Measurements from ENCODE around the gene HMBS.
"Not testable (repeated sequence)": the region's sequence is repeated elsewhere in the genome, so short reads cannot be mapped to it uniquely, and the experiment has no call there.

HMBS gene

GRCh38 chr11:119084663-119085436 lies at the start of gene HMBS:
TSS of gene HMBS (plus strand) at chr11:119084881. CDS start at chr11:119085034, 153 bp downstream.
- Mint-ChIP-seq H3K4me1 (peaks cover 43% of the 10 kb centered on the region), H3K4me3 (peak within 1 kb of the TSS; percentile 95 to 96), H3K27me3 (no peaks in the 10 kb centered on the region), H3K27ac (peak within 1 kb of the TSS; percentile 93 to 98), H3K9me3 (no peaks in the 10 kb centered on the region)
- DNase-seq = peak; percentile 90 to 92
- ATAC-seq = peak; percentile 95

GRCh38 chr11:119038884-119039283 lies 45.8 kb upstream of the HMBS start:
- H3K27ac Mint-ChIP-seq = no peak overlapping the region
- H3K4me1 Mint-ChIP-seq = peaks cover 9% of the 10 kb centered on the region
- DNase-seq = no peak
- H3K27me3 Mint-ChIP-seq = no peaks in the 10 kb centered on the region
- ATAC-seq = no peak
- no peaks in the 10 kb centered on the region for H3K9me3 Mint-ChIP-seq
- no peak overlapping the region for H3K4me3 Mint-ChIP-seq

- not testable (repeated sequence) for H3K27me3 Mint-ChIP-seq, H3K27ac Mint-ChIP-seq, DNase-seq, H3K4me1 Mint-ChIP-seq, ATAC-seq, H3K9me3 Mint-ChIP-seq, H3K4me3 Mint-ChIP-seq
Measured at GRCh38 chr11:119039471-119039870, 45.2 kb upstream of the HMBS start.

- no peak for DNase-seq
- peak; percentile 69 for ATAC-seq
- Mint-ChIP-seq H3K27me3 (no peaks in the 10 kb centered on the region), H3K4me3 (no peak overlapping the region), H3K4me1 (peaks cover 9% of the 10 kb centered on the region), H3K27ac (no peak overlapping the region), H3K9me3 (no peaks in the 10 kb centered on the region)
Measured at GRCh38 chr11:119041821-119042514, 42.7 kb upstream of the HMBS start.

- no peak overlapping the region for H3K4me3 Mint-ChIP-seq
Measured at GRCh38 chr11:119042927-119043326, 41.8 kb upstream of the HMBS start.

DNA sequence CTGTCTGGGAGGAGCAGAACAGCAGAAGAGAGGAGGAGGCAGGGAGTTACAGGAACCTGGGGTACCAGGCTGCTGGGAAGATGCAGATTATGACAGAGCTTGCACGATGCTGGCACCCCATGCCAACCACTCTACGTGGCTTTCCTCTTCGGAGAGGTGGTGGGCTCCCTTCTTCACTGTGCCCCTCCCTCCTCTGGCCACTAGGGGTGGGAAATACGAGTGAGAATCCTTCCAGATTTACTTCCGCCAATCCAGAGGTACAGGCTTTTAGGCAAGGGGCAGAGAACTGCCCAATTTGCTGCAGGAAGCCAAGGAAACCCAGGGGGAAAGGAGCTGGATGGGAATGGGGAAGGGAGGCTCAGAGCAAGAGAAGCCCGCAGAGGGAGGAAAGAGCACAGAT lies 40.0 kb upstream of the HMBS start:
- H3K27me3 Mint-ChIP-seq = no peaks in the 10 kb centered on the region
- DNase-seq (no peak), ATAC-seq (no peak)
- H3K4me3 Mint-ChIP-seq = no peak overlapping the region
- no peaks in the 10 kb centered on the region for H3K9me3 Mint-ChIP-seq
- H3K27ac Mint-ChIP-seq = no peak overlapping the region
- peaks cover 9% of the 10 kb centered on the region for H3K4me1 Mint-ChIP-seq

More at GRCh38 chr11:119042927-119043326, 41.8 kb upstream of the HMBS start:
- no peak for ATAC-seq
- Mint-ChIP-seq H3K9me3 (no peaks in the 10 kb centered on the region), H3K4me1 (peaks cover 9% of the 10 kb centered on the region), H3K27me3 (no peaks in the 10 kb centered on the region), H3K27ac (no peak overlapping the region)
- no peak for DNase-seq

- H3K4me3 Mint-ChIP-seq = no peak overlapping the region
- no peaks in the 10 kb centered on the region for H3K27me3 Mint-ChIP-seq
- DNase-seq (no peak), ATAC-seq (no peak)
- peaks cover 13% of the 10 kb centered on the region for H3K4me1 Mint-ChIP-seq
- peak overlapping the region in 1 of 2 donors; percentile 54 for H3K27ac Mint-ChIP-seq
- no peaks in the 10 kb centered on the region for H3K9me3 Mint-ChIP-seq
Measured at GRCh38 chr11:119046489-119046888, 38.2 kb upstream of the HMBS start.

GRCh38 chr11:119047205-119047604 lies 37.5 kb upstream of the HMBS start:
- DNase-seq (no peak), ATAC-seq (no peak)
- Mint-ChIP-seq H3K27ac (no peak overlapping the region), H3K4me1 (peaks cover 13% of the 10 kb centered on the region), H3K9me3 (no peaks in the 10 kb centered on the region), H3K27me3 (no peaks in the 10 kb centered on the region), H3K4me3 (no peak overlapping the region)

- peak overlapping the region in 1 of 2 donors; percentile 12 for H3K27ac Mint-ChIP-seq
- no peaks in the 10 kb centered on the region for H3K27me3 Mint-ChIP-seq
- no peak for DNase-seq
- ATAC-seq = no peak
- H3K4me3 Mint-ChIP-seq = no peak overlapping the region
- H3K4me1 Mint-ChIP-seq = peaks cover 24% of the 10 kb centered on the region
- no peaks in the 10 kb centered on the region for H3K9me3 Mint-ChIP-seq
Measured at GRCh38 chr11:119048644-119049043, 36.0 kb upstream of the HMBS start.

GRCh38 chr11:119049081-119049480 lies 35.6 kb upstream of the HMBS start:
- peaks cover 29% of the 10 kb centered on the region for H3K4me1 Mint-ChIP-seq
- ATAC-seq (no peak), DNase-seq (no peak)
- H3K4me3 Mint-ChIP-seq = no peak overlapping the region
- H3K27ac Mint-ChIP-seq = peak overlapping the region; percentile 6 to 12
- H3K27me3 Mint-ChIP-seq = no peaks in the 10 kb centered on the region
- H3K9me3 Mint-ChIP-seq = no peaks in the 10 kb centered on the region

DNA sequence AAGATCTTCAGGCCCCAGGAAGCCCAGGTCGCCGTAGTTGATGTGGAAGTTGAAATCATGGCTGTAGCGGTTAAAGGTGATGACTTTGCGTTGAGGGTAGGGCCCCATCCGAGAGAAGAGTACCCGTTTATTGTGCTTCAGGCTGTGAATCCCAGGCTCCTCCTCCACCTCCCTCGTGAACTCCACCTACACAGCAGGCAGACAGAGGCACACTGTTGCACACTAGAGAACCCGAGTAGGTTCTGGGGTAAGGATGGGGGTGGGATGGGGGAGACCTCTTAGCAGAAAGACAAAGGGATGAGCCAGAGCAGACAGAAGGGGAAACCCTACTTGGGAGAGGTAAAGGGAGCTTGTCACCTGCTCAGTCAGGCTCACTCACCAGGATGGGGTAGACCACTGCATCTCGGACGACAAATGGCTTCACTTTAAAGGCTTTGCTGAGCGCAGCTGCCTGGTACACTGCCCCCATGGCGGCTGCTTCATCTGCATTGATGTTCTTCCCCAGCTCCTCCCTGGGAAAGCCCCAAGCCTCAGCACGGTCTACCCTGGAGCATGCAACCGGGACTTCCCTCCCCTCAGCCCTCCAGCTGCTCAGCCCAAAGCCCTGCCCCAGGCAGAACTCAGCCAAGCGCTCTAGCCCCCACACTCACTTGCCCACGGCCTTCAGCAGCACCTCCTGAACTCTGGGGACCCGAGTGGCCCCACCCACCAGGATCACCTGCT lies 33.1 kb upstream of the HMBS start:
- Mint-ChIP-seq H3K27ac (peak overlapping the region; percentile 54 to 57), H3K4me1 (peaks cover 52% of the 10 kb centered on the region), H3K9me3 (no peaks in the 10 kb centered on the region), H3K27me3 (no peaks in the 10 kb centered on the region), H3K4me3 (peak overlapping the region in 1 of 2 donors; percentile 3)
- no peak for DNase-seq
- peak; percentile 44 for ATAC-seq

DNA sequence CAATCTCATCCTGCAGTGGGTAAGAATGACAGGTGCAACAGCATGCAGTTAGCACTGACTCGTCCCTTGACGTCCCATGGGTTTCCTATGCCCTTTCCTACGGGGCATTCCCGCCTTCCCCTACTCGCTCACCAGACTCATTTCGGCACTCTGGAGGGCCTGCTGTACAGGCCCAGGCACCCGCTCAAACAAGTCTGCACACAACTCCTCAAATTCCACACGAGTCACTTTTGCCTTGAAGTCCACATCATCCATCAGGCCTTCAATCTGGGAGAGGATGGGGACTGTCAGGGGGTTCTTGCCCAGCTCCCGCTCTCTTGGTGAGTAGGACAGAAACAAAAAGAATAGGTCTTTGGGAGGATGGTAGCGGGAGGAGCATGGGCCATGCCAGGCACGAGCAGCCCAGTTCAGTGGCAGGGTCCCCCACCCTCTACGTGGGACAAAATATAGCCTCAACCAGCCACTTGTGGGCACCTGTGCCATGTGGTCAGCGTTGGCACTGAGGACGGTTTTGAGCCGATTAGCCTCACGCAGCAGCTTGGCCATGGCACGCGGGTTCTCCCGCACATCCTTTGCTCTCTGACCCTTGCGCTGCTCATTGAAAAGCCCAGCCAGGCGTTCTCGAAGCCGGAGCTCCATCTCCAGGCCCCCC lies 32.4 kb upstream of the HMBS start:
- Mint-ChIP-seq H3K27ac (peak overlapping the region; percentile 54 to 57), H3K9me3 (no peaks in the 10 kb centered on the region), H3K4me3 (no peak overlapping the region), H3K27me3 (no peaks in the 10 kb centered on the region), H3K4me1 (peaks cover 52% of the 10 kb centered on the region)
- DNase-seq = no peak
- no peak for ATAC-seq

- Mint-ChIP-seq H3K4me3 (peak overlapping the region in 1 of 2 donors; percentile 14), H3K9me3 (no peaks in the 10 kb centered on the region), H3K27me3 (no peaks in the 10 kb centered on the region), H3K27ac (no peak overlapping the region), H3K4me1 (peaks cover 65% of the 10 kb centered on the region)
- no peak for DNase-seq
- no peak for ATAC-seq
Measured at GRCh38 chr11:119054418-119054817, 30.3 kb upstream of the HMBS start.

DNA sequence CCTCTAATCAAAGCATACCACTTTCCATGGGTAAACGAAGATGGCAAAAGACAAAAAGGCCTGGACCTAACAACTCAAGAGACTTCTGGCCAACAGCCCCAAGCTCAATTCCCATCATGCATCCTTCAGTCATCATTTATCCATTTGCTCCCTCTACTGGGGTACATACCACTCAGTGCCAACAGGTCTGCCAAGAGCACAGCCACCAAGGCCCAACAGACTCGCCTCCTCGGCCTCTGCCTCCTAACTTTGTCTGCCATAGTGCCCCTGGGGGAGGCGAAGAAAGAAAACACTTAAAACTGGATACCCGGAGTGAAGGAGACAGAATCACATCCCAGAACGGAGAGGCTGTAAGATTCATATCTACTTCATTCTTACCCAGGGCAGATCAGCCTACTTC lies 28.8 kb upstream of the HMBS start:
- peaks cover 65% of the 10 kb centered on the region for H3K4me1 Mint-ChIP-seq
- peak overlapping the region; percentile 91 to 96 for H3K4me3 Mint-ChIP-seq
- peak; percentile 18 to 33 for DNase-seq
- H3K27me3 Mint-ChIP-seq = no peaks in the 10 kb centered on the region
- no peaks in the 10 kb centered on the region for H3K9me3 Mint-ChIP-seq
- ATAC-seq = no peak
- peak overlapping the region; percentile 94 to 99 for H3K27ac Mint-ChIP-seq

DNA sequence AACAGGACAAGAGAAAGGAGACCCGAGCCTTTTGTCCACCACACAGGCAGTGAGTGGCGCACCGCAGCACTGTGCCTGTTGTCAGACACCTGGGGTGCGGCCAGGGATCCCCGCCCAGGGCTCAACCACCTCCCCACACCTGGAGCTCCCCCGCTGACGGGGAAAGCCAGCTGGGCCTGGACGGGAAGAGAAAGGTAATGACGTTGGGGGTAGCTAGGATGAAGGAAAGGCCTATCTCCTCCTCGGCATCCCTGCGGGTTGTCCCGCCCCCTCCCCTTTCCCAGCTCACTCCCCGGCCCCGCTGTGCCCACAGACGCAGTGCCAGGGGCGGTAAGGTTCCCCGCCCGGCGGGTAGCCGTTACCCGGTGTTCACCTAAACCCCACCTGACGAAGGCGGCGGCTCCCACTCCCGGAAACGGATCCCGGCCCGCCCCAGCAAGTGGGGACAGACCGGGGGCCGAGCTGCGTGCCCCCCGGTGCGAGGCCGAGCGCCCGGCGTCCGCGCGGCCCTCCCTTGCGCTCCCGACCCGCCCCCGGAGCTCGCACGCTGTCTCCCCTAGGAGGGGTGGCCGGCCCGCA lies 28.2 kb upstream of the HMBS start:
- ATAC-seq = peak; percentile 27
- Mint-ChIP-seq H3K27me3 (no peaks in the 10 kb centered on the region), H3K9me3 (no peaks in the 10 kb centered on the region), H3K27ac (peak overlapping the region; percentile 99), H3K4me1 (peaks cover 61% of the 10 kb centered on the region), H3K4me3 (peak overlapping the region; percentile 91 to 96)
- DNase-seq = peak; percentile 41 to 58

All from stimulated activated naive CD8-positive, alpha-beta T cell treated with anti-CD3 and anti-CD28 coated beads, Interleukin-15, amount 100 ng/mL, for 72 hours (primary cell).